ENCODE results near the gene MYO1D.
A peak's percentile ranks its signal among the peaks of the same experiment; 100 is the strongest.
"Not testable (repeated sequence)": the region's sequence is repeated elsewhere in the genome, so short reads cannot be mapped to it uniquely, and the experiment has no call there.

The MYO1D gene

DNA sequence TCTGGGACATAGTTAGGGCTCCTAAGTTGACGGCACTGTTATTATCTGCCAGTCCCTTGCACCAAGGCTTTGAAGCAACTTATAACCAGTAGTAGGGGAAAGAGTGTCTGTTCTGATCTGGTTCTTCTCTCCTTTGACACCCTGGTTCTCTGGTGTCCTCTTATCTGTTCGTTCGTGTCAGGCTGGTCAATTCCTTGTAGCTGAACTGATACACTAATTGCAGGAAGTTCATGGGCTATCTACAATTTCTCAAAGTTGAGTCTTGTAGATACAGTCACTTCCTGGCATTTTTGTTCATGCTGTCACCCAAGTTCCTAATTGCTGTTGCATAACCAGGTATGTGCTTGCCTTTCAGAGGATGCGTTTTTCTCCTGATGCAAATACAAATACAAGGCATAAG is 17.3 kb upstream of the MYO1D start:
- DNase-seq (ENCODE audit: low read depth), result peak; percentile 30

DNA sequence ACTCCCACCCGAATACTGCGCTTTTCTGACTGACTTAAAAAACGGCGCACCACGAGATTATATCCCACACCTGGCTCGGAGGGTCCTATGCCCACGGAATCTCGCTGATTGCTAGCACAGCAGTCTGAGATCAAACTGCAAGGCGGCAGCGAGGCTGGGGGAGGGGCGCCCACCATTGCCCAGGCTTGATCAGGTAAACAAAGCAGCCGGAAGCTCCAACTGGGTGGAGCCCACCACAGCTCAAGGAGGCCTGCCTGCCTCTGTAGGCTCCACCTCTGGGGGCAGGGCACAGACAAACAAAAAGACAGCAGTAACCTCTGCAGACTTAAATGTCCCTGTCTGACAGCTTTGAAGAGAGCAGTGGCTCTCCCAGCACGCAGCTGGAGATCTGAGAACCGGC is 10.5 kb upstream of the MYO1D start:
- not testable (repeated sequence) for DNase-seq (ENCODE audit: low read depth)

DNA sequence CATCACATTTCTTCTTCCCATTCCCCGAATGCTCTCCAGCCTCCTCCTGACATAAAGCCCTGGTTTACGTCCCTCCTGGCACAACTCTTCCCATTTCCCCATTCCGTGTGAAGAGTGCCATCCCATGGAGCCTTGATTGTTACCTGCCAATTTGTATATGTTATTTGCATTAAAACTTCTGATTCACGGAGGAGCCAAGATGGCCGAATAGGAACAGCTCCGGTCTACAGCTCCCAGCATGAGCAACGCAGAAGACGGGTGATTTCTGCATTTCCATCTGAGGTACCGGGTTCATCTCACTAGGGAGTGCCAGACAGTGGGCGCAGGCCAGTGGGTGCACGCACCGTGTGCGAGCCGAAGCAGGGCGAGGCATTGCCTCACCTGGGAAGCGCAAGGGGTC is 10.0 kb upstream of the MYO1D start:
- DNase-seq (ENCODE audit: low read depth), result not testable (repeated sequence)

DNA sequence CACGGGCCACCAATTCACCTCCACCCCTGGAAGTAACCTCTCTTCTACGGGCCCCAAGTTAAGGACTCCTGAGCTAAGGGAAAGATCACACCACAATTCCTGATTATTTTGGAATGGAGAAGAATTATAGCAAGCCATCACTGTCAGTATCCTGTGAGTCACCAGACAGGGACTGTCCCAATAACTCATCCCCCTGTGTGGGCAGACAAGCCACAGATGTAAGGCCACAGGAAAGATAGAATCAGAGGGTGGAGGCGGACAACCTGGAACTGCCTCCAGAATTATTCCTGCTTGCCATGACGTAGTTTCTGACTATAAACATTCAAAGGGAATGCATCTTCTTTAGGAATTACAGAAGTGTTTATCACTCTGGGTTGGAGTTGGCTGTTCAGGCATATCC is 5.8 kb upstream of the MYO1D start:
- peak; percentile 40 for DNase-seq (ENCODE audit: low read depth)

DNA sequence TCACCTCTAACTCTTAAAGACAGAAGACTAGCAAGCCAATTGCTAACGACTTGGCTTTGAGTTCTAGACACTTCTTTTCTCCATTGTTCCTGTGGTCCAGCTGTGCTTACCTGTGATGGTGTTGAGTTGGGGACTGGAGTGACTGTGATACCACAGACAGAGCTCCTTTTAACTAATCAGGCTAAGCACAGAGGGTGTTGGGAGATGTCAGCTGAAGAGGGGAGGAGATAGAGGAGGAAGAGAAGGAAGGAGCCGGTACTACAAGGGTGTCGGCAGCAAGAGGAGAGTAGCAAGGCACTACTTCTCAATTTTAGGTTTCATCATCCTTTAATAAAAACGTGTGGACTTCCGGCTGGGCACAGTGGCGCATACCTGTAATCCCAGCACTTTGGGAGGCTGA is 5.1 kb upstream of the MYO1D start:
- no peak for DNase-seq (ENCODE audit: low read depth)

DNA sequence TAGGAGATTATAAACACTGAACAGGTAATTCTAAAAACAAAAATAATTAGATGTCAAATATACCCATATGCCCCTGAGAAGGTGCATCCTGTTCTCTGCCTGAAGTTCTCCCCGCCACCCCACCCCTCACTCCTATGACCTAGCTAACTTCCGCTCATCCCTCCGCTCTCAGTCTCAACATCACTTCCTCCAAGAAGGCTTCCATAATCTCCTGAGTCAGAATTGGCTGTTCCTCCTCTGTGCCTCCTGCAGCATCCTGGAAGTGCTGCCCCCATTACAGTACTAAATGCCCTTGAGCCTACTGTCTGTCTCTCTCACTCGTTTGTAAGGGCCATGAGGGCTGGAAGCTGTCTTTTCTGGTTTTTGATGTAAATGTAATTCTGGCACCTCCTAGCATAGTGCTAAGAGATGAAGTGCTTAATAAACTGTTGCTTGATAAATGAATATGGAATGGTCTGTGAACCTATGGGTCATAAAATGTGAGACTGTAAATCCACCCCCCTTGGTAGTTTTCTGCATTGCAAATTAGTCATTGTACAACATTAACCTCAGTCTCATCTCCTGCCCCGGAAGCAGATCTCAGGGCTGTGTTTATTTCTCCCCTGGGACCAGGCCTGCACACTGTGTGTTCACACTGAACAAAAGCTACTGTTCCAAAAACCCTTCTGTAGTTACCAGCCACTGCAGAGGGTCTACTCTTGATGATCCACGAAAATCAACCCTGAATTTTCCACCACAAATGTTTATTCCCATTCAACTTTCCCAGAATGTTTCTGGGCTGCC is 3.9 kb upstream of the MYO1D start:
- no peak for DNase-seq (ENCODE audit: low read depth)

DNA sequence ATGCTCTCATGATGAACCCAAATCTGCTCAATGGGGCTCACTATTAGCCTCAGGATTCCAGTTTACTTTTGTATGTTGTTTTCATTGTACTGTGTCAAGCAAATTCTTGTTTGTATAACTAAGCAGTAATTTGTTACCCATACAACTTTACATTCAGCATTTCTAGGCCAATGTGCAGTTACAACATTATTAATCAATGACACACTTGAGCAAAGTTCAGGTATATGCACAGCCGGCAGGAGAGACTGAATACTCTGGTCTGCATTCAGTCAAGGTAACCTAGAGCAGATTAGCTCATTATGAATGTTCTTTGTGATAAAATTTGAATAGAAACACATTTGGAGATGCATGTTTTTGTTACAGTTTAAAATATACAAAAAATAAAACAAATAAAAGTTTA is 2.2 kb upstream of the MYO1D start:
- no peak for DNase-seq (ENCODE audit: low read depth)

DNA sequence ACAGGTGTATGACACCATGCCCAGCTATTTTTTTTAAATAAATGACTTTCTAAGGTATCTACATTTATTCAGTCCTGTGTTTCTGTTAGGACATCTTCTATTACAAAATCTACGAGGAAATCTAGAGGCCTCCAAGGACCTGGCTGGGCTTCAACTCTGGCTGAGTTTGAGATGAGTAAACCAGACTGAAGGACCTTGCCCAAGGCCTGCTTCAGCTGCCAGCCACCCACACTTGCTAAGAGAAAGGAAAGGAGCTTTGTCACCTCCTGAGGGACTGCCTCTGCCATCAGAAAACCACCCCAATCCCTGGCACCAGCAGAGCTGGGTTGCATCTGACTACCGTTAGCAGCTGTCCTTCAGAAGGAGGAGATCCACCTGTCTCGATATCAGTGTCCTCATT is 1.3 kb upstream of the MYO1D start:
- peak; percentile 19 for DNase-seq (ENCODE audit: low read depth)

DNA sequence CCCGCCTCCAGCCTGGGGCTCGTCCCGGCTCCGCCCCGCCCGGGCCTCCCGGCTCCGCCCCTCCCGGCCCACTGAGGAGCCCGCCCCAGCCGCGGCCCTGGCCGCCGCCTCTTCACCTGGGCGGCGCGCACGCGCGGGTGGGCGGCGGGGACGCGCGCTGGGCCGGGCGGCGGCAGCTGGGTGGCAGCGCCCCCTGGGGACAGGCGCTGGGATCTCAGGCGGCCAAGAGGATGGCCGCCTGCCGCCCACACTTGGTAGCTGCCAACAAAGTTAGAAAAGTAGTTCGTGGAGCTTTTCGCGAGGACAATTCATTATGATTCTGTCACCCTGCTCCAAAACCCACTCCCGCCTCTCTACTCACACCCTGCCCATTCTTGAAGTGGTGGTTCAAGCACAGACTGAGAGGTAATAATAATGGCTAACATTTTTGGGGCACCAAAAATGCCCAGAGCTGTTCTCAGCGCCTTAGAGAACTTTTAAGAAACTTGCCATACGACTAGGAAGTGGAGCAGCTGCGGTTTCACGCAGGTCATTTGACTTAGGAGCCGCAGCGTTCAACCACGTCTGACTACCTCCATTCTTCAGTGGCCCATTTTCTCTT is 340 bp upstream of the MYO1D start:
- DNase-seq (ENCODE audit: low read depth), result peak; percentile 89

DNA sequence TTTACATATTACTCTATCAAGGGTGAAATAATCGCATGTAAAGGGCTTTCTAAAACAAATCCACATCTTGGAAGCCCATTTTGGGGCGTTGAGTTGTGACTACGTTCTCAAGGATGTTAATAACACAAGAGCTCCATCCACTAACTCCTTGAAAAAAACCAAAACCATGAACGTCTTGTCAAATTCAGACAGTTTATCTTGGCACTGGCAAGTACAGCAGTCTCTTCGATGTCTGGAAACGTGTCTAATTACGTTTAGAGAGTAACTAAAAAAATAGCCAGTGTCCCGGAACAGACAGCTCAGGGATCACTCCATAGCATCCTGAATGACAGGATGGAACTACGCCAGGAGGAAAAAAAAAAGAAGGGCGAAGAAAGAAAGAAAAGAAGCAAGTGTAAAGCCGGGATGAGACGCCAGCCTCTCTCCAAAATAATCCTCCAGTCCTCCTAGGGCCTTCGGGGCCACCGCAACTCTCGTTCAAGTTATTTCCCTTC is 954 bp downstream of the MYO1D start:
- DNase-seq (ENCODE audit: low read depth), result peak; percentile 17

DNA sequence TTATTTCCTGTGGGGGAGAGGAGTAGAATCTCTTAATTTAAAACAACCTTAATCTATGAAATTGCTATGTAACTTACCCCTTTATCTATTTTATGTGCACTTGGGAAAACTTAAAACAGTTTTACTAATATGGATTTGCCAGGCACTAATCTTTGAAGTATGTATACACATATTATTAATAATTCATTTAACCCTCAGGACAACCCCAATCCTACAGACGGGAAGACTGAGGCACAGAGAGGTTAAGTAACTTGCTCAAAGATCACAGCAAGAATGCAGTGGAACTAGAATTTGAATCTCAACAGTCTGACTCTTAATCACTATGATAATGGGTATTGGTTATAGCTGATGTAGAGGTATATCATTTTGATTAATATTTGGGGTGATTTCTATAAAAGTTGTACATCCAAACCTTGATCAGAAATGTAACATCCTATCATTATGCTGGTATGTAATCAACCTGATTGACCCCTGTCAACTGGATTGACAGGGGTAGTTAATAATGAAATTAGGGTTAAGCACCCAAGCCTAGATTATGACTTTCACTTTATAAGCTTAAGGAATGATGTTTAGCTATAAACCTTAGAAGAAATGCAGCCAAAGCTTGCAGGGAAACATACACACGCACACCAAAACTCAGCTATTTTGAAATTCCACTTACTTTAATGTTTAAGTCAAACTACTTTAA is 1.6 kb downstream of the MYO1D start:
- no peak for DNase-seq (ENCODE audit: low read depth)

DNA sequence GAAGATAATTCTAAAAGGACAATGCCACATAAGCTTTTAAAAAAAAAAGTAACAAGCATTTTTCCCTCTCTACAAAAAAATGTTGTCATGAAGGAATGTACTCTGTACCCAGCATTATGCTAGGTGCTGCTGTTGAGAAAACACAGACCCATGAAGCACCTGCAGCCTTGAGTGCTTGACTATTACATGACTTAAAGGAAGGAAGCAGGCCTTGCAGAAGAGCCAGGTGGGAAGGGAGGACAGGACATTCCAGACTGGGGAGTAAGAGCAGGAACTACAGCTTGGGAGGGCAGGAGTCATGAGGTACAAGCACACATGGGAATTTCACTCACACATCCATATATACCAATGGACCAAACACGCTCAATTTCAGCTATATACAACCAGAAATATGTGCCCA is 3.8 kb downstream of the MYO1D start:
- no peak for DNase-seq (ENCODE audit: low read depth)

DNA sequence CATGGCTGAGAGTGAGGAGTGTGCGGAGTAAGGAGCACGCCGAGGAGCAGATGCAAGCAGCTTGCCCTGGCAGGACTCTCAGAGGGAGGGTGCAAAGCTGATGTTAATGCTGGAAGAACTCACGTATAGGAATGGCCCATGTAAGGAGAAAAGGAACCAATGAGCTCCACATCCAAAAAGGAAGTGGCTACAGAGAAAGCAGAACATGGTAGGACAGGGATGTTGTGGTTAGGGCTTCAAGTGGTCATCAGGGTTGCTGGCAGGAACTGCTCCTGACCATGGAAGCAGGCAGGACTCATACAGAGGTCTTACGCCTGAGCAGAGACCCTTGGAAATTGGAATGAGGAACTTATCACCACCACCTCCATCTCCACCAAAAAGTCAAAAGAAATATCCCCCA is 5.2 kb downstream of the MYO1D start:
- DNase-seq (ENCODE audit: low read depth), result no peak

DNA sequence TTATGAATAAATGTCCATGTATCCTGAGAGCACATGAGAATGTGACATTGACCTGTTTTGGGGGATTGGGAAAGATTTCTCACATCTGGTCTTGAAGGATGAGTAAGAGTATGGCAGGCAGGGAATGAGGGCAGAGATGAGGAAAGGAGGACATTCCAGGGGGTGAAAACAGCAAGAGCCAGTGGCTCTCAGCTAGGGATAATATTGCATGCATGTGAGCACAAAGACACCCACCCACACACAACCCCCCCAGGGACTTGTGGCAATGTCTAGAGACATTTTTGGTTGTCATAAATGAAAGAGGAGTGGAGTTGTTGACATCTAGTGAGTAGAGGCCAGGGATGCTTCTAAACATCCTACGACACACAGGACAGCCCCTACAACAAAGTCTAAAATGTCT is 6.0 kb downstream of the MYO1D start:
- peak; percentile 22 for DNase-seq (ENCODE audit: low read depth)

DNA sequence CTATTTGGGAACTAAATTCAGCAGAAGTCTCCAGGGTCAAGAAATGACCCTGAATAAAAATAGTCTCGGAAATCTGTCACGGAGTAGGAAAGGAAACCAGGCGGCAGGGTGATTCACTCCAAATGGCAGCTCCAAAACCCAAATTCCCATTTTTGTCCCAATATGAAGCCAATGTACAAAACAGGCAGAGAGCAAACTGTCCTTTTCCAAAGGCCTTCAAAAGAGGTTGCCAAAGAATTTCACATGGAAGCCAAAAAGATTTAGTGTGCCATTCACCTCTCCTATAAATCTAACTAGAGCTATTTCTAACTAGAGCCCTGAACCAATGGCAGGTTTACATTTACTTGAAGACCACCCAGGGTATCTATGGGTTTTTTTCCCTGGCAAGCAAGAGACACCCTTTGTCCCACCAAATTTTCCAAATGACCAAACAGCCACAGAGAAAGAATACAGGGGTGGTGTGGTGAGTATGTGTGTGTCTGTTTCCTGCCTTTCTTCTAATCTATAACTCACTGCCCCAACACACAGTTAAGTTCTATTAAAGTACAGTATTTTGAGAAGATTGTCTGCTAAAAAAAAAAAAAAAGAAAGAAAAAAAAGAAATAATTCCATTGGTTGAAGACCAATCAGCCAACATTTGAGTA is 6.8 kb downstream of the MYO1D start:
- no peak for DNase-seq (ENCODE audit: low read depth)

DNA sequence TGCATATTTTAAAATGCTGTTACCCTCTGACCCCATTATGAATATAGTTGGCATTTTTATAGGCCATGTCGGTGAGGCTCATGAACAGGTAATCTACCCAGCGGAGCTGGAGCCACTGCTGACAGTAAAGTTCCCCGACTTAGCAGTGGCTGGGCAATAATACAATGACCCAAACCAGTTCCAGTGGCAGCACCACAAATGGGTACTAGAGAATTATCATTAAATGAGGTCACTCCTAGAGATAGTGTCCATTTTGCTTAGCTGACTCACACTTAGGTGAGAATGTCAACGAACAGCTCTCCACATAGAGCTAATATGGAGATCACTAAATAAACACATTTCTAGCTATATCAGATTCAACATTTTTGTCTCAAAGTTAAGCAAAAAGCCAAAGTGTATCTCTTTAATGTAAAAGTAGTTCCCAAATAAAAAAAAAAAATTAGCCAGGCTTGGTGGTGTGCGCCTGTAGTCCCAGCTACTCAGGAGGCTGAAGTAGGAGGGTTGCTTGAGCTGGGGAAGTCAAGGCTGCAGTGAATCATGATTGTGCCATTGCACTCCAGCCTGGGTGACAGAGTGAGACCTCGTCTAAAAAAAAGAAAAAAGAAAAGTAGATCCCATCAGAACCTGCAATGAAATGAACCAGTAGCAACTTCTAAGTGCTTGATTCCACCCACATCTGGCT is 7.4 kb downstream of the MYO1D start:
- no peak for DNase-seq (ENCODE audit: low read depth)

DNA sequence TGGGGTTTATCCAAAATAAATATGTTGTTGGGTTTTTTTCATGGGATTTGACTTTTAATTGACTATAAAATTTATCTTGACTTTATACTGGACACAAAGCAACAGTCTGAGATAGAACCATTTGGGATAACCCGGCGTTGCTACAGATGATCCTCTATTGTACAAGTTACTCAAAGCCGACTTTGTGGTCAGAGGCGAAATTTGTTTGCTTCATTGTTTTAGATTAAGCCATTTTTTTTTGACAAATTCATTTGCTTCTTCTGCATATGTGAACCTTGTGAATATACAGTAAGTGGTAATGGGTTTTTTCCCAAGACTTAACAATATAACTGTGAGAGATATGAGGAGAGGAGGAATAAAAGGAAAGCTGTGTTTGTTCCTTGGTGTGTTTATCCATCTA is 11.8 kb downstream of the MYO1D start:
- DNase-seq (ENCODE audit: low read depth), result no peak

DNA sequence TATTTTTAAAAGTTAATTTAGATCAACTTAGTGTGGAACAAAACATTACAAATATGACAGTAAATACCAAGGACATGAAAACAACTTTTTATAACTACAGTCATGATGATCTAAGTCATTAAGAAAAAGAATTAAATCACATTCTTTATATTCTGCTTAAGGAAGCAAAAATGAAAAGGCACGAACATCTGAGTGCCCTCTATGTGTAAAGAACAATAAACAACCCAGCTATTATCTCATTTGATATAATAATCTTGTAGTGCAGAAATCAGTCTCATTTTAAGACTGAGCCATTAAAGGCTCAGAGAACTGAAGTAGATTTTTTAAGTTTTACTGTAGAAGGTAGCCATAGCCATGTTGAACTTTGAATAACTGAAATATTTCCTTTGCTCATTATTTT is 13.4 kb downstream of the MYO1D start:
- no peak for DNase-seq (ENCODE audit: low read depth)

DNA sequence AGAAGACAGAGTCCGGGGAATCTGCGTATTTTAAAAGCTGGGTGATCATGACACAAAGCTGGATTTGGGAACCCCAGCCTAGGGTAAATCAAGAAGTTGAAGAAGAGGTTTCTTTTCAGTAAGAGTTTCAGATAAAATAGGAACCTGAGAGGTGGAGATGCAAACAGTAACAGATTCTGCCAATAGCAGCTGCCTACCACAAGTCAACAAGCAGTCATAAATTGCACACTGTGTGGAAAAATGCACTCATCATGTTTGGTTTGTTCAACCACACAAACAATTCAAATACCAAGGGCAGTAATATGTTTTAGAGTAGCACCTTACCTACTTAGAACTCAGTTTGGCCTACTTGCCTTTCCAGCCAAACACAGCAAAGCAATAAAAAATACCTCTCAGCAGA is 14.0 kb downstream of the MYO1D start:
- DNase-seq (ENCODE audit: low read depth), result no peak

DNA sequence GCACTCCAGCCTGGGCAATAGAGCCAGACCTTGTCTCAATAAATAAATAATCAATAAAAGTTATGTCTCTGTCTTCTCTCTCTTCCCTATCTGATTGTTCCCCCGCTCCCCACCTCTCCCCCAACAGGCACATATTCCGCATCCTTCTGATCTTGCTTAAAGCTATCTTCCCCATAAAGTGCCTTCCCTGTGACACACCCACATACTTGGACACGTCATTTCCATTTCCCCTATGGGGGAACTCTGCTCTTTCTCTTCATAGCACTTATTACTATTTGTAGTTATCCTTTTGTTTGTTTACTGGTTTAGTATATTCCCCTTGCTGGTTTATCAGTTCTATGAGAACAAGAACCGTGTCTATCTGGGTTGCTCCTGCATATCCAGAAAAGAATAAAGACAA is 14.9 kb downstream of the MYO1D start:
- peak; percentile 47 for DNase-seq (ENCODE audit: low read depth)

DNA sequence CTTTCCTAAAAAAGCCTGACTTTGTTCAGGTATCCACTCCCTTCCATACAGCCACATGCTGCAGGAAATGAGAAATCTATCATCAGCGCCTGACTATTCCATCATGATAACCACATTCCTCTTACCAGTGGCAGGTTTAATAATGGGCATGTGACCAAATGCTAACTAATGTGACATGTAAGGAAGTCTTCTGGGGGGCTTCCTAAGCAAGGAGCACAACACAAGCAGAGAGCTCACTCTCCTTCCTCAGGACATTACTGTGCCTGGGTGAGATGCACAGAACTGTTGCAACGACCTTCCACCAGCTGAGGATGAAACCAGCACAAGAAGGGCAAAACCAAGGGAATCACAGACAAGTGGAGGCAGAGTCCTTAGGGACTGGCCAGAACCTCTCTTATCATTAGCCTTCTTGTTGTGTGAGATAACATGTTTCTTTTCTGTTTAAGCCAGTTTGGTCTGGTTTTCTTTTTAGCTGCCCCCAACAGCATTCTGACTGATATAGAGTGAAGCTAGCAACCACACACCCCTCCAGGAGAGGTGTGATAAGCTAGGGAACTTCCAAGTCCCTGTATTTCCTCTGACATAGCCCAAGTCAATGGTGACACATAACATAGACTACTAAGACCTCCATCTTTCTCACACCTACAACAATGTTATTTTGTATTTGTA is 16.9 kb downstream of the MYO1D start:
- DNase-seq (ENCODE audit: low read depth), result no peak

DNA sequence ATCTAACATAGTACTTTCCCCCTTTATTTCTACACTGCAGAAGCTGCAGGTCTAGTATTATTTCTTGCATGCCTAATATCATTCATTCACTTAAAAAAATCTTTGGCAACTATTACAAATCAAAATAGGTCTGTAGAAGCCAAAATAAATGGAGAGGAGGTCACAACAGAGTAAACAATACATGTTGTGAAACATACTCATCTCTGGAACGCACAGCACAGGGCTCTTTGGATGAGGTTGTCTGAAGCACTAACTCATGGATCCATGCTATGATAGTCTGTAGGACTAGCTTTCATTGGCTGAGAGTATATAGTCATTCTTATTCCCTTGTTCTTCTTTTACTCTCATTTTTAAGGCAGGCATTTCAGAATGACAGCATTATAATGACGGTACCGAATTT is 21.3 kb downstream of the MYO1D start:
- DNase-seq (ENCODE audit: low read depth), result no peak
